ENCODE results near the gene MARCHF3.

The MARCHF3 gene

GRCh38 chr5:127042593-127042992 is 12.2 kb upstream of the MARCHF3 start:
- Histone ChIP-seq H3K36me3 (ENCODE audit: control insufficient read depth, insufficient read depth, low read length, severe bottlenecking) (no peaks in the 10 kb centered on the region), H3K9ac (ENCODE audit: low read length) (no peak overlapping the region), H3K27me3 (replicated peaks; ENCODE audit: control insufficient read depth, insufficient read depth, low read length) (no peaks in the 10 kb centered on the region), H3K4me3 (ENCODE audit: low read length) (no peak overlapping the region), H3K4me1 (ENCODE audit: control insufficient read depth, insufficient read depth, low read length) (peaks cover 6% of the 10 kb centered on the region), H3K9me3 (ENCODE audit: control insufficient read depth, low read length) (no peaks in the 10 kb centered on the region)
- peak; percentile 20 for DNase-seq (ENCODE audit: low read depth)

GRCh38 chr5:127041571-127041970 is 11.2 kb upstream of the MARCHF3 start:
- Histone ChIP-seq H3K4me3 (ENCODE audit: low read length) (no peak overlapping the region), H3K9ac (ENCODE audit: low read length) (no peak overlapping the region), H3K27me3 (replicated peaks; ENCODE audit: control insufficient read depth, insufficient read depth, low read length) (no peaks in the 10 kb centered on the region), H3K36me3 (ENCODE audit: control insufficient read depth, insufficient read depth, low read length, severe bottlenecking) (no peaks in the 10 kb centered on the region), H3K9me3 (ENCODE audit: control insufficient read depth, low read length) (no peaks in the 10 kb centered on the region), H3K4me1 (ENCODE audit: control insufficient read depth, insufficient read depth, low read length) (peaks cover 6% of the 10 kb centered on the region)
- DNase-seq (ENCODE audit: low read depth), result peak; percentile 31

GRCh38 chr5:127040796-127041520 is 10.6 kb upstream of the MARCHF3 start:
- Histone ChIP-seq H3K36me3 (ENCODE audit: control insufficient read depth, insufficient read depth, low read length, severe bottlenecking) (no peaks in the 10 kb centered on the region), H3K9ac (ENCODE audit: low read length) (no peak overlapping the region), H3K4me1 (ENCODE audit: control insufficient read depth, insufficient read depth, low read length) (peaks cover 6% of the 10 kb centered on the region), H3K4me3 (ENCODE audit: low read length) (no peak overlapping the region), H3K27me3 (replicated peaks; ENCODE audit: control insufficient read depth, insufficient read depth, low read length) (no peaks in the 10 kb centered on the region), H3K9me3 (ENCODE audit: control insufficient read depth, low read length) (no peaks in the 10 kb centered on the region)
- DNase-seq (ENCODE audit: low read depth), result no peak

GRCh38 chr5:127038550-127038949 is 8.2 kb upstream of the MARCHF3 start:
- no peak overlapping the region for H3K9ac ChIP-seq (ENCODE audit: low read length)
- peaks cover 6% of the 10 kb centered on the region for H3K4me1 ChIP-seq (ENCODE audit: control insufficient read depth, insufficient read depth, low read length)
- H3K27me3 ChIP-seq (replicated peaks; ENCODE audit: control insufficient read depth, insufficient read depth, low read length), result peaks cover 5% of the 10 kb centered on the region
- no peak for DNase-seq (ENCODE audit: low read depth)
- no peaks in the 10 kb centered on the region for H3K9me3 ChIP-seq (ENCODE audit: control insufficient read depth, low read length)
- H3K4me3 ChIP-seq (ENCODE audit: low read length), result no peak overlapping the region
- no peaks in the 10 kb centered on the region for H3K36me3 ChIP-seq (ENCODE audit: control insufficient read depth, insufficient read depth, low read length, severe bottlenecking)

GRCh38 chr5:127031863-127032232 is 1.5 kb upstream of the MARCHF3 start:
- peak; percentile 14 for DNase-seq (ENCODE audit: low read depth)
- peaks cover 19% of the 10 kb centered on the region for H3K4me1 ChIP-seq (ENCODE audit: control insufficient read depth, insufficient read depth, low read length)
- H3K9ac ChIP-seq (ENCODE audit: low read length), result no peak overlapping the region
- H3K9me3 ChIP-seq (ENCODE audit: control insufficient read depth, low read length), result no peaks in the 10 kb centered on the region
- no peaks in the 10 kb centered on the region for H3K36me3 ChIP-seq (ENCODE audit: control insufficient read depth, insufficient read depth, low read length, severe bottlenecking)
- no peak overlapping the region for H3K4me3 ChIP-seq (ENCODE audit: low read length)
- H3K27me3 ChIP-seq (replicated peaks; ENCODE audit: control insufficient read depth, insufficient read depth, low read length), result peaks cover 7% of the 10 kb centered on the region

- Histone ChIP-seq H3K4me1 (ENCODE audit: control insufficient read depth, insufficient read depth, low read length) (peaks cover 19% of the 10 kb centered on the region), H3K4me3 (ENCODE audit: low read length) (peak overlapping the region; percentile 91), H3K36me3 (ENCODE audit: control insufficient read depth, insufficient read depth, low read length, severe bottlenecking) (no peaks in the 10 kb centered on the region), H3K9me3 (ENCODE audit: control insufficient read depth, low read length) (no peaks in the 10 kb centered on the region), H3K27me3 (replicated peaks; ENCODE audit: control insufficient read depth, insufficient read depth, low read length) (peaks cover 7% of the 10 kb centered on the region), H3K9ac (ENCODE audit: low read length) (peak overlapping the region; percentile 66)
- DNase-seq (ENCODE audit: low read depth), result no peak
These were observed 947 bp upstream of the MARCHF3 start for GRCh38 chr5:127031147-127031862.

GRCh38 chr5:127029581-127030258 is 638 bp downstream of the MARCHF3 start:
- no peaks in the 10 kb centered on the region for H3K9me3 ChIP-seq (ENCODE audit: control insufficient read depth, low read length)
- peak overlapping the region; percentile 87 for H3K9ac ChIP-seq (ENCODE audit: low read length)
- peak overlapping the region; percentile 91 for H3K4me3 ChIP-seq (ENCODE audit: low read length)
- H3K4me1 ChIP-seq (ENCODE audit: control insufficient read depth, insufficient read depth, low read length), result peaks cover 28% of the 10 kb centered on the region
- no peaks in the 10 kb centered on the region for H3K36me3 ChIP-seq (ENCODE audit: control insufficient read depth, insufficient read depth, low read length, severe bottlenecking)
- peak; percentile 77 for DNase-seq (ENCODE audit: low read depth)
- peaks cover 7% of the 10 kb centered on the region for H3K27me3 ChIP-seq (replicated peaks; ENCODE audit: control insufficient read depth, insufficient read depth, low read length)

GRCh38 chr5:127028822-127029457 is 1.4 kb downstream of the MARCHF3 start:
- Histone ChIP-seq H3K9me3 (ENCODE audit: control insufficient read depth, low read length) (no peaks in the 10 kb centered on the region), H3K27me3 (replicated peaks; ENCODE audit: control insufficient read depth, insufficient read depth, low read length) (peaks cover 6% of the 10 kb centered on the region), H3K4me1 (ENCODE audit: control insufficient read depth, insufficient read depth, low read length) (peaks cover 31% of the 10 kb centered on the region), H3K36me3 (ENCODE audit: control insufficient read depth, insufficient read depth, low read length, severe bottlenecking) (no peaks in the 10 kb centered on the region), H3K4me3 (ENCODE audit: low read length) (peak overlapping the region; percentile 91), H3K9ac (ENCODE audit: low read length) (no peak overlapping the region)
- DNase-seq (ENCODE audit: low read depth), result no peak

GRCh38 chr5:127027539-127027938 is 2.8 kb downstream of the MARCHF3 start:
- Histone ChIP-seq H3K9me3 (ENCODE audit: control insufficient read depth, low read length) (no peaks in the 10 kb centered on the region), H3K36me3 (ENCODE audit: control insufficient read depth, insufficient read depth, low read length, severe bottlenecking) (no peaks in the 10 kb centered on the region), H3K9ac (ENCODE audit: low read length) (no peak overlapping the region), H3K4me1 (ENCODE audit: control insufficient read depth, insufficient read depth, low read length) (peaks cover 31% of the 10 kb centered on the region), H3K27me3 (replicated peaks; ENCODE audit: control insufficient read depth, insufficient read depth, low read length) (no peaks in the 10 kb centered on the region), H3K4me3 (ENCODE audit: low read length) (no peak overlapping the region)
- DNase-seq (ENCODE audit: low read depth), result no peak

GRCh38 chr5:127026166-127026565 is 4.2 kb downstream of the MARCHF3 start:
- no peaks in the 10 kb centered on the region for H3K27me3 ChIP-seq (replicated peaks; ENCODE audit: control insufficient read depth, insufficient read depth, low read length)
- H3K9me3 ChIP-seq (ENCODE audit: control insufficient read depth, low read length), result no peaks in the 10 kb centered on the region
- DNase-seq (ENCODE audit: low read depth), result peak; percentile 15
- no peaks in the 10 kb centered on the region for H3K36me3 ChIP-seq (ENCODE audit: control insufficient read depth, insufficient read depth, low read length, severe bottlenecking)
- peaks cover 27% of the 10 kb centered on the region for H3K4me1 ChIP-seq (ENCODE audit: control insufficient read depth, insufficient read depth, low read length)
- no peak overlapping the region for H3K4me3 ChIP-seq (ENCODE audit: low read length)
- no peak overlapping the region for H3K9ac ChIP-seq (ENCODE audit: low read length)

GRCh38 chr5:127025467-127025866 is 4.9 kb downstream of the MARCHF3 start:
- Histone ChIP-seq H3K9me3 (ENCODE audit: control insufficient read depth, low read length) (no peaks in the 10 kb centered on the region), H3K27me3 (replicated peaks; ENCODE audit: control insufficient read depth, insufficient read depth, low read length) (no peaks in the 10 kb centered on the region), H3K4me1 (ENCODE audit: control insufficient read depth, insufficient read depth, low read length) (peaks cover 24% of the 10 kb centered on the region), H3K9ac (ENCODE audit: low read length) (no peak overlapping the region), H3K4me3 (ENCODE audit: low read length) (no peak overlapping the region), H3K36me3 (ENCODE audit: control insufficient read depth, insufficient read depth, low read length, severe bottlenecking) (no peaks in the 10 kb centered on the region)
- DNase-seq (ENCODE audit: low read depth), result no peak
